ENCODE measurements around the gene RGS7. TPM values are rescaled to one million over a fixed set of nuclear protein-coding genes. Genes with fewer than 3 reads are reported as not detected.

The RGS7 gene
- total and polyA plus RNA-seq, 2 of the 4 experiments (the other 2 are of a cell fraction) = 0.58 to 0.72 TPM

- no CpG with 5 or more reads among the region's 2 CpGs for WGBS, 2 experiments (ENCODE audit: extremely low coverage in 2 of 2, insufficient read length in 1 of 2)
- H3K4me2 ChIP-seq (ENCODE audit: low read depth, low read length) = no peak overlapping the region
- no peak overlapping the region for H4K91ac ChIP-seq (ENCODE audit: insufficient read depth, low read depth, low read length)
- no peak overlapping the region for H3K23ac ChIP-seq (ENCODE audit: low read depth, low read length)
- no peak for DNase-seq
- ChIA-PET CTCF (interaction anchor here (1.5 kb wide), 1 partner anchor 32 kb away, joined by 3 read pairs; no protein-coding TSS in a partner anchor), POLR2A (ENCODE audit: unreplicated experiment) (no interaction called here)
- TF ChIP-seq ELK1 (IDR thresholded peaks at IDR 0.05; ENCODE audit: borderline replicate concordance, low read depth, low read length) = no peak
- no peak for TF ChIP-seq CTCF (conservative IDR thresholded peaks at IDR 0.05; ENCODE audit: low read depth, low read length)
- no peak for TF ChIP-seq MXI1 (IDR thresholded peaks at IDR 0.05; ENCODE audit: borderline replicate concordance, low read depth, low read length)
- TF ChIP-seq CHD1 (IDR thresholded peaks at IDR 0.05; ENCODE audit: low read depth, low read length) = no peak
- no peak for TF ChIP-seq NFE2L2 (IDR thresholded peaks at IDR 0.05; ENCODE audit: low read depth, low read length)
- TF ChIP-seq SMC3 (IDR thresholded peaks at IDR 0.05; ENCODE audit: low read depth, low read length) = no peak
- TF ChIP-seq CEBPB (IDR thresholded peaks at IDR 0.05; ENCODE audit: low read depth, low read length) = no peak
- no peak for TF ChIP-seq BHLHE40 (IDR thresholded peaks at IDR 0.05; ENCODE audit: low read depth, low read length)
- TF ChIP-seq RCOR1 (IDR thresholded peaks at IDR 0.05; ENCODE audit: insufficient replicate concordance, low read length) = no peak
- TF ChIP-seq RFX5 (IDR thresholded peaks at IDR 0.05; ENCODE audit: low read depth, low read length) = no peak
- TF ChIP-seq FOS (IDR thresholded peaks at IDR 0.05; ENCODE audit: low read depth, low read length) = no peak
- no peak for TF ChIP-seq MAZ (IDR thresholded peaks at IDR 0.05; ENCODE audit: borderline replicate concordance, low read depth, low read length)
- no peak for TF ChIP-seq USF2 (IDR thresholded peaks at IDR 0.05; ENCODE audit: low read depth, low read length)
- TF ChIP-seq MAFK (IDR thresholded peaks at IDR 0.05; ENCODE audit: low read depth, low read length) = no peak
- H3K9me3 ChIP-seq (ENCODE audit: control insufficient read depth, insufficient read depth, low read length) = peaks cover 5% of the 10 kb centered on the region
- H2AK5ac ChIP-seq (ENCODE audit: low read depth, low read length) = no peak overlapping the region
- dilution Hi-C loops (cut with HindIII; ENCODE audit: low sequenced_read_pairs, unreplicated experiment) = no loop called here
- no peaks in the 10 kb centered on the region for H3K79me1 ChIP-seq (ENCODE audit: low read depth in 1 of 2, low read length in 2 of 2)
- H2BK120ac ChIP-seq (ENCODE audit: low read depth, low read length) = no peak overlapping the region
- H3K56ac ChIP-seq (ENCODE audit: extremely low read depth, insufficient read depth, low read length) = no peak overlapping the region
- no peak overlapping the region for H3K9ac ChIP-seq (ENCODE audit: low read depth, low read length)
- H4K20me1 ChIP-seq (ENCODE audit: insufficient read depth, low read length) = no peaks in the 10 kb centered on the region
- no peak overlapping the region for H2AFZ ChIP-seq (replicated peaks; ENCODE audit: low read length, poor library complexity)
- in situ Hi-C loops (cut with MboI; ENCODE audit: low sequenced_read_pairs) = no loop called here
- no peak for ATAC-seq (ENCODE audit: low read depth)
- BruUV-seq (replicated peaks) = no TSS peak
- H4K5ac ChIP-seq (ENCODE audit: low read depth, low read length) = no peak overlapping the region
- H2AK9ac ChIP-seq (replicated peaks; ENCODE audit: low read depth, low read length, poor library complexity) = no peak overlapping the region
- intact Hi-C loops (cut with micrococcal nuclease) = no loop called here
- no peak overlapping the region for H4K8ac ChIP-seq (ENCODE audit: low read depth in 2 of 2, low read length in 2 of 2)
- H3K4me3 ChIP-seq (ENCODE audit: insufficient read depth, low read depth, low read length) = no peak overlapping the region
- H2BK15ac ChIP-seq (ENCODE audit: low read depth, low read length) = no peak overlapping the region
- H3K27me3 ChIP-seq (ENCODE audit: control insufficient read depth, insufficient read depth, low read length) = no peaks in the 10 kb centered on the region
- no peaks in the 10 kb centered on the region for H3K36me3 ChIP-seq (ENCODE audit: control insufficient read depth, insufficient read depth, low read length)
- H2BK20ac ChIP-seq (ENCODE audit: low read depth, low read length) = no peak overlapping the region
- no peaks in the 10 kb centered on the region for H3K4me1 ChIP-seq (ENCODE audit: control insufficient read depth, insufficient read depth, low read length)
- no peak overlapping the region for H3K27ac ChIP-seq (ENCODE audit: insufficient read depth, low read length)
- H3K14ac ChIP-seq (replicated peaks; ENCODE audit: low read depth, low read length) = no peak overlapping the region
- H3K4ac ChIP-seq (ENCODE audit: low read depth, low read length) = no peak overlapping the region
- H2BK5ac ChIP-seq (ENCODE audit: low read depth, low read length, poor library complexity, severe bottlenecking) = no peak overlapping the region
- no peak overlapping the region for H3K18ac ChIP-seq (ENCODE audit: low read depth, low read length)
- no peaks in the 10 kb centered on the region for H3K9me1 ChIP-seq (ENCODE audit: insufficient read depth, low read length)
These were observed 211.1 kb downstream of the RGS7 start for GRCh38 chr1:241145881-241146280.

Data from IMR-90 (cell line).